GM23338 (cell line): Measurements from ENCODE around the gene APC2.

Experiments used
- CREB1 ChIP-seq: fragments of 250-450 bp; sonication (Bioruptor Pico); IDR thresholded peaks from 2 replicates; pipeline ENCODE4 v1.5.0; 2020; ENCODE audit warnings: low read depth, mild to moderate bottlenecking, moderate library complexity
- CTCF ChIP-seq, 2 experiments: fragments of 200-600 bp in 1 of 2; sonication (generic) in 1 of 2; conservative IDR thresholded peaks; 2 replicates each; pipeline versions ENCODE4 v1.5.1 to v1.6.1; 2016 to 2017; ENCODE audit warnings: antibody characterized with exemption in 2 of 2, low read depth in 2 of 2, mild to moderate bottlenecking in 2 of 2, moderate library complexity in 1 of 2
- EZH2 ChIP-seq: fragments of 200-600 bp; sonication (generic); IDR thresholded peaks from one replicate; pipeline ENCODE4 v1.8.0; 2017; ENCODE audit warnings: antibody characterized with exemption, mild to moderate bottlenecking, low read depth; ENCODE audit not compliant: unreplicated experiment
- EZH2phosphoT487 ChIP-seq: fragments of 200-600 bp; sonication (generic); IDR thresholded peaks from one replicate; pipeline ENCODE4 v1.8.1; 2018; ENCODE audit warnings: antibody characterized with exemption; ENCODE audit not compliant: unreplicated experiment
- JUNB ChIP-seq: IDR thresholded peaks from one replicate; pipeline ENCODE4 v1.6.1; 2016; ENCODE audit warnings: antibody characterized with exemption; ENCODE audit not compliant: unreplicated experiment
- NANOG ChIP-seq: IDR thresholded peaks from 2 replicates; pipeline ENCODE4 v1.6.1; 2016; ENCODE audit warnings: antibody characterized with exemption, borderline replicate concordance
- POLR2AphosphoS5 ChIP-seq: IDR thresholded peaks from 2 replicates; pipeline ENCODE4 v1.6.1; 2016; ENCODE audit warnings: antibody characterized with exemption, low read depth
- REST ChIP-seq: IDR thresholded peaks from one replicate; pipeline ENCODE4 v1.6.1; 2018; ENCODE audit warnings: antibody characterized with exemption; ENCODE audit not compliant: unreplicated experiment
- ZNF114 ChIP-seq: fragments of 250-450 bp; sonication (Bioruptor Pico); IDR thresholded peaks from 2 replicates; pipeline ENCODE4 v1.5.0; 2020; ENCODE audit warnings: mild to moderate bottlenecking, moderate library complexity
- ZNF331 ChIP-seq: fragments of 250-450 bp; sonication (Bioruptor Pico); IDR thresholded peaks from 2 replicates; pipeline ENCODE4 v1.5.0; 2020; ENCODE audit warnings: low read depth, mild to moderate bottlenecking, moderate library complexity

- TF ChIP-seq CTCF (conservative IDR thresholded peaks at IDR 0.05; ENCODE audit: low read depth in 2 of 2) (no peak), EZH2phosphoT487 (no peak), CREB1 (CRISPR knock-in tag) (no peak), EZH2 (no peak), REST (no peak), POLR2AphosphoS5 (no peak), ZNF114 (CRISPR knock-in tag) (no peak), JUNB (no peak), NANOG (no peak), ZNF331 (CRISPR knock-in tag) (no peak)
These were observed 11.0 kb upstream of the APC2 start for GRCh38 chr19:1438933-1439354.
